HG03342 (cell line): ENCODE results near the gene HDDC3.
"Not testable (repeated sequence)": the region's sequence is repeated elsewhere in the genome, so short reads cannot be mapped to it uniquely, and the experiment has no call there.

Source experiments
- ATAC-seq: cut with Tn5 transposase; IDR thresholded peaks from one replicate; pipeline ENCODE4 v1.9.1; 2021; ENCODE audit warnings: mild to moderate bottlenecking, moderate library complexity; ENCODE audit not compliant: unreplicated experiment

HDDC3 gene

GRCh38 chr15:90910441-90911301, 21.7 kb downstream of the HDDC3 start:
- ATAC-seq = no peak

GRCh38 chr15:90909976-90910375, 22.4 kb downstream of the HDDC3 start:
- ATAC-seq = no peak

- not testable (repeated sequence) for ATAC-seq
Measured at GRCh38 chr15:90909449-90909848, 22.9 kb downstream of the HDDC3 start.

- ATAC-seq = no peak
Measured at GRCh38 chr15:90907838-90908507, 24.4 kb downstream of the HDDC3 start.

- no peak for ATAC-seq
Measured at GRCh38 chr15:90907051-90907660, 25.2 kb downstream of the HDDC3 start.

GRCh38 chr15:90906181-90906849, 26.0 kb downstream of the HDDC3 start:
- ATAC-seq = no peak

- ATAC-seq = no peak
Measured at GRCh38 chr15:90905306-90906180, 26.8 kb downstream of the HDDC3 start.

GRCh38 chr15:90904746-90905145, 27.6 kb downstream of the HDDC3 start:
- ATAC-seq = no peak

- no peak for ATAC-seq
Measured at GRCh38 chr15:90903733-90904536, 28.4 kb downstream of the HDDC3 start.

GRCh38 chr15:90902840-90903732, 29.3 kb downstream of the HDDC3 start, which contains the start of gene MAN2A2:
Gene MAN2A2, plus strand, starts transcription at chr15:90903302. Its CDS starts 906 bp downstream, at chr15:90904208.
- peak; percentile 50 for ATAC-seq

- ATAC-seq = peak; percentile 66
Measured at GRCh38 chr15:90902040-90902839, 30.1 kb downstream of the HDDC3 start.

GRCh38 chr15:90901175-90902039, 30.9 kb downstream of the HDDC3 start:
- ATAC-seq = no peak

GRCh38 chr15:90897131-90897655, 35.2 kb downstream of the HDDC3 start:
- peak; percentile 59 for ATAC-seq

- ATAC-seq = no peak
Measured at GRCh38 chr15:90895571-90896117, 36.7 kb downstream of the HDDC3 start.

GRCh38 chr15:90893175-90894090, 38.9 kb downstream of the HDDC3 start:
- no peak for ATAC-seq
